Ammon's horn (tissue), 1 donor: Measurements from ENCODE around the gene DLAT.
A peak's percentile ranks its signal among the peaks of the same experiment; 100 is the strongest.
"Not testable (repeated sequence)": the region's sequence is repeated elsewhere in the genome, so short reads cannot be mapped to it uniquely, and the experiment has no call there.

ENCODE experiments used
- DNase-seq: peaks from one replicate; pipeline ENCODE4 v3.0.0-alpha.2; 2016; ENCODE audit warnings: low spot score

The DLAT gene

GRCh38 chr11:112005422-112006094 is 19.6 kb upstream of the DLAT start:
- no peak for DNase-seq

- DNase-seq: not testable (repeated sequence)
These were observed 19.1 kb upstream of the DLAT start for GRCh38 chr11:112006095-112006441.

GRCh38 chr11:112011451-112011850 is 13.8 kb upstream of the DLAT start:
- not testable (repeated sequence) for DNase-seq

GRCh38 chr11:112012874-112013273 is 12.3 kb upstream of the DLAT start:
- no peak for DNase-seq

- DNase-seq: no peak
These were observed 11.6 kb upstream of the DLAT start for GRCh38 chr11:112013497-112014164.

GRCh38 chr11:112016088-112016764 is 9.0 kb upstream of the DLAT start:
- DNase-seq: no peak

GRCh38 chr11:112016765-112017376 is 8.3 kb upstream of the DLAT start:
- peak; percentile 24 for DNase-seq

GRCh38 chr11:112017538-112017937 is 7.7 kb upstream of the DLAT start:
- DNase-seq: no peak

- no peak for DNase-seq
These were observed 6.1 kb upstream of the DLAT start for GRCh38 chr11:112019066-112019465.

DNA sequence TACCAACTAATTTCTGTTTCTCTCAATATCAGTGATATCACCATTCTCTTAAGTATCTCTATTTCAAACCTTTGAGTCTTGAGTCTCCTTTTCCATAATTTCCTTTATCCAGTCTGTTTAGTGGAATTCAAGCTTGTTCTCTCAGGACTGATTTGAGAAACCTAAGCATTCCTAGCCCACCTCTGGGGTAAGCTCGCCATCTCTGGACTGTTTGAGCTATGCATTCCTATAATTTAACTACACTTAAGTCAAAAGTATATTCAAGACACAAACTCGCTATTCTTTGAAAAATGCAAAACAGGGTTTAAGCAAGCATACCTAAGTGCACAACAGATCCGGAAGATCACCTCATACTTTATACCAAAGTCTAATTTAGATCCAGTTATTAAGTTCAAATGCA is 2.1 kb upstream of the DLAT start:
- DNase-seq: no peak

GRCh38 chr11:112024178-112024772 is 933 bp upstream of the DLAT start:
- DNase-seq: peak; percentile 32

DNA sequence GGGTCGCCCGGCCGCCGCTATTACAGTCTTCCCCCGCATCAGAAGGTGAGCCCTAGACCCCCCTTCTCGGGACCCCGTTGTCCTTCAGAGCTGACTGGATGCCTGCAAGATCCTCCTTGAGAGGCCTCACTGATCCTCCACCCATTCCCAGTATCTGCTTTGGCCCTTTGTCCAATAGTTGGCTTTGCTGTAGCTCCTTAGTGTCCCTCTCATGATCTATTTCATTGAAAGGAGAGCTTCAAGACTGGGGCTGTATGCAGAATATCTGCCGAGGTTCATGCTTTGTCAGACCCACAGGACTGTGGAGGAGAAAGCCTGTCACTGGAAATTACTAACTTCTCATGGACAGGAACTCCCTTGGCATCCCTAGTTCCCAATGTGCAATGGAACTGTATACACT is 499 bp downstream of the DLAT start:
- DNase-seq: no peak

DNA sequence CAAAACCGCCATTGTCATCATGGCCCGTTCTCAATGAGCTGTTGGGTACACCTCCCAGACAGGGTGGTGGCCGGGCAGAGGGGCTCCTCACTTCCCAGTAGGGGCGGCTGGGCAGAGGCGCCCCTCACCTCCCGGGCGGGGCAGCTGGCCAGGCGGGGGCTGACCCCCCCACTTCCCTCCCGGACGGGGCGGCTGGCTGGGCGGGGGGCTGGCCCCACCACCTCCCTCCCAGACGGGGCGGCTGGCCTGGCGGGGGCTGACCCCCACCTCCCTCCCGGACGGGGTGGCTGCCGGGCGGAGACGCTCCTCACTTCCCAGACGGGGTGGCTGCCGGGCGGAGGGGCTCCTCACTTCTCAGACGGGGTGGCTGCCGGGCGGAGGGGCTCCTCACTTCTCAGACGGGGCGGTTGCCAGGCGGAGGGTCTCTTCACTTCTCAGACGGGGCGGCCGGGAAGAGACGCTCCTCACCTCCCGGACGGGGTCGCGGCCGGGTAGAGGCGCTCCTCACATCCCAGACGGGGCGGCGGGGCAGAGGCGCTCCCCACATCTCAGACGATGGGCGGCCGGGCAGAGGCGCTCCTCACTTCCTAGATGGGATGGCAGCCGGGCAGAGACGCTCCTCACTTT is 1.7 kb downstream of the DLAT start:
- DNase-seq: not testable (repeated sequence)

DNA sequence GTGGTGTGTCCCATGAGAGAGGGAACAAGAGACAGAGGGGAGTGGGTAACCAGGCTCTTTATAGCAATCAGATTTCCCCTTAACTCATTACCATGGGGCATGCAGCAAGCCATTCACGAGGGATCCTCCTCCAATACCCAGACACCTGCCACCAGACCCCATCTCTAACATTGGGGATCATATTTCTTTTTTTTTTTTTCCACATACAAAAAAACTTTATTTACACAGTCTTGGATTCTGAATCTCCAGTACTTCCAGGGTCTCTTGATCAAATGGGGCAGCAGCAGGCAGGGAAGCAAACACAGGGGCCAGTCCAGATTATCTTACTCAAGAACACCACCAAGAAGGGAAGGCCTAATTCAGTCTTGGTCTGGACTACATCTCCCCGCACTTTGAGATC is 4.3 kb downstream of the DLAT start:
- DNase-seq: no peak

- no peak for DNase-seq
These were observed 8.7 kb downstream of the DLAT start for GRCh38 chr11:112033902-112034301.

GRCh38 chr11:112037527-112037926 is 12.3 kb downstream of the DLAT start:
- DNase-seq: no peak

DNA sequence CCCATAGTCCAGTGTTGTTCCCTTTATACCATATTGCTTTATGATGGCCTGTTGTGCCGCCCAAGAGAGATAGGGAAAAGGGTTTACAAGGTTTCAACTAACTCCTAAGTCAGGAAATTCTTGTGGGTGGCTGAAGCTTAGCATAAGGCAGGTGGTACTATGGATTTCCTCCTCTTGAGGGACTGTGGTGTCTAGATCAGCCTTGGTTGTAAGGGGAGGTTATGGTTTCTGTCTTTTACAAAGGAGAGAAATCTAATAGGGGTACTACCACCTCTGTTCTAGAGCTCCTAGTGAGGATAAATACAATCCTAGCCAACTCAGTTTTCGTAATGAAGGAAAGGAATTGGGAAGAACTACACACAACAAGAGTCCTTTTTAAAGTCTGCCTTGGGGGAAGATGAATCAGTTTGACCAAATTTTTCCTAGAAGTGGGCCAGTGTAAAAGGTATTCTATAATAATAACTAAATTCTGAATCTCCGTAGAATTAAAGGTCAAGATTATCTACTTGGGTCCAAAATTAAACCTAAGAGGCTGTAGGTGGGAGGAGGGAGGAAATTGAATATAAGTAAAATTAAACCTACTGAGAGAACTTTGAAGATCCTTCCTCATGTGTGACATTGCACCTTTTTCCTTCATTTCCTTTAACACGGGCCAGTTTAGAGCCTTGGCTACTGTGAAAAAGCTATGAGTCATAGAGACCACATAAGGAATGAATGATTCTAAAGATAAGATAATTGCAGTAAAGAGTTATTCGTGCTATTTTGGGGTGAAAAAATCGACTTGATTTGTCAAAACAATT is 17.2 kb downstream of the DLAT start:
- no peak for DNase-seq

DNA sequence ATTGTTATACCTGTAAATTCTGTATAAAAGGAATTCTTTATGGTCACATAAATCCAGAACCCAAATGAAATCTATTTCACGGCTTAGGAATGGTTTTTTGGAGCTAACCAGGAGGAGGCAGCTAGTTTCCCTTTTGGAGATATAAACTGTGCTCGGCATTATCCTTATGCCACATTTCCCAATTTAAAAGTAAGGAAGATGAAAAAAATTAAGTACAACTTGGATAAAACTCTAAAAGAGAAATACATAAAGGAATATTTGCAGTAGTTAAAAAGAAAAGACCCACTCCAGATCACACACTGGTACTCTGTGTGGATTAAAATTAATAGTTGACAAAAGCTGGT is 17.7 kb downstream of the DLAT start:
- no peak for DNase-seq

GRCh38 chr11:112044961-112045360 is 19.8 kb downstream of the DLAT start:
- DNase-seq: no peak

- not testable (repeated sequence) for DNase-seq
These were observed 21.4 kb downstream of the DLAT start for GRCh38 chr11:112046647-112047046.

GRCh38 chr11:112048256-112048655 is 23.0 kb downstream of the DLAT start:
- DNase-seq: not testable (repeated sequence)
